Endodermal cell (in vitro differentiated cells): ENCODE data around the gene ANKRD10. TPM values are rescaled to one million over a fixed set of nuclear protein-coding genes. Genes with fewer than 3 reads are reported as not detected.
A peak's percentile ranks its signal among the peaks of the same experiment; 100 is the strongest.

Experiments used
- DNase-seq: peaks from one replicate; pipeline ENCODE4 v3.0.0-alpha.2; 2017
- H3K27ac ChIP-seq: 2 replicates; pipeline ENCODE4 v1.5.1; 2013; ENCODE audit warnings: mild to moderate bottlenecking, low read depth, low read length, moderate library complexity
- H3K27me3 ChIP-seq: 2 replicates; pipeline ENCODE4 v1.6.1; 2013; ENCODE audit warnings: mild to moderate bottlenecking, low read length, moderate library complexity; ENCODE audit not compliant: insufficient read depth, control insufficient read depth, poor library complexity, severe bottlenecking
- H3K36me3 ChIP-seq: 2 replicates; pipeline ENCODE4 v1.7.0; 2013; ENCODE audit warnings: mild to moderate bottlenecking, low read length, moderate library complexity; ENCODE audit not compliant: control insufficient read depth, insufficient read depth
- H3K4me1 ChIP-seq: one replicate; pipeline ENCODE4 v1.7.0; 2013; ENCODE audit warnings: low read length; ENCODE audit not compliant: control insufficient read depth, insufficient read depth
- H3K4me3 ChIP-seq: 2 replicates; pipeline ENCODE4 v1.5.1; 2013; ENCODE audit warnings: mild to moderate bottlenecking, low read length, moderate library complexity
- H3K9ac ChIP-seq: 2 replicates; pipeline ENCODE4 v1.6.1; 2013; ENCODE audit warnings: mild to moderate bottlenecking, low read length, moderate library complexity; ENCODE audit not compliant: poor library complexity, severe bottlenecking; ENCODE audit errors: extremely low read depth
- H3K9me3 ChIP-seq: 2 replicates; pipeline ENCODE4 v1.6.1; 2013; ENCODE audit warnings: mild to moderate bottlenecking, low read length, moderate library complexity; ENCODE audit not compliant: control insufficient read depth
- H3K27ac Mint-ChIP-seq: 2 replicates; pipeline ENCODE4 v1.8.0; 2020; ENCODE audit warnings: mixed read lengths
- H3K27me3 Mint-ChIP-seq: 2 replicates; pipeline ENCODE4 v1.8.0; 2021; ENCODE audit warnings: mild to moderate bottlenecking, mixed read lengths; ENCODE audit not compliant: insufficient read depth
- H3K36me3 Mint-ChIP-seq: 2 replicates; pipeline ENCODE4 v1.8.0; 2020; ENCODE audit warnings: low read depth, mixed read lengths
- H3K4me1 Mint-ChIP-seq: 2 replicates; pipeline ENCODE4 v1.8.0; 2020; ENCODE audit warnings: mixed read lengths
- H3K4me3 Mint-ChIP-seq: 2 replicates; pipeline ENCODE4 v1.8.0; 2020; ENCODE audit warnings: mild to moderate bottlenecking, moderate library complexity, mixed read lengths
- H3K9me3 Mint-ChIP-seq: 2 replicates; pipeline ENCODE4 v1.8.0; 2020; ENCODE audit warnings: mild to moderate bottlenecking, mixed read lengths
- CTCF ChIP-seq: fragments of 200-600 bp; sonication (generic); conservative IDR thresholded peaks from 2 replicates; pipeline ENCODE4 v1.5.0; 2021; ENCODE audit warnings: antibody characterized with exemption, mild to moderate bottlenecking
- WGBS, 2 experiments: methylation state at CpG; one replicate each; pipeline versions ENCODE4 v1.1.5 to v1.1.7; 2013; ENCODE audit warnings: missing lambda C conversion rate in 2 of 2, mixed read lengths in 1 of 2; ENCODE audit not compliant: insufficient coverage in 1 of 2, insufficient read length in 1 of 2; 5-methylcytosine and 5-hydroxymethylcytosine counted together
- total RNA-seq, 2 donors: library from RNA; stranded (reverse); fragmentation: NEBNext Ultra II Directional in 1 of 2; extraction: Animal tissue kit (Norgen Biotek cat#: 25700) in 1 of 2; gene quantifications; 2 replicates in 1 of 2; 3 replicates in 1 of 2; pipeline ENCODE4 v1.2.1, GENCODE V29; 2021

The ANKRD10 gene
- total RNA-seq, 2 donors from 2014 or later, result 148 to 182 TPM

DNA sequence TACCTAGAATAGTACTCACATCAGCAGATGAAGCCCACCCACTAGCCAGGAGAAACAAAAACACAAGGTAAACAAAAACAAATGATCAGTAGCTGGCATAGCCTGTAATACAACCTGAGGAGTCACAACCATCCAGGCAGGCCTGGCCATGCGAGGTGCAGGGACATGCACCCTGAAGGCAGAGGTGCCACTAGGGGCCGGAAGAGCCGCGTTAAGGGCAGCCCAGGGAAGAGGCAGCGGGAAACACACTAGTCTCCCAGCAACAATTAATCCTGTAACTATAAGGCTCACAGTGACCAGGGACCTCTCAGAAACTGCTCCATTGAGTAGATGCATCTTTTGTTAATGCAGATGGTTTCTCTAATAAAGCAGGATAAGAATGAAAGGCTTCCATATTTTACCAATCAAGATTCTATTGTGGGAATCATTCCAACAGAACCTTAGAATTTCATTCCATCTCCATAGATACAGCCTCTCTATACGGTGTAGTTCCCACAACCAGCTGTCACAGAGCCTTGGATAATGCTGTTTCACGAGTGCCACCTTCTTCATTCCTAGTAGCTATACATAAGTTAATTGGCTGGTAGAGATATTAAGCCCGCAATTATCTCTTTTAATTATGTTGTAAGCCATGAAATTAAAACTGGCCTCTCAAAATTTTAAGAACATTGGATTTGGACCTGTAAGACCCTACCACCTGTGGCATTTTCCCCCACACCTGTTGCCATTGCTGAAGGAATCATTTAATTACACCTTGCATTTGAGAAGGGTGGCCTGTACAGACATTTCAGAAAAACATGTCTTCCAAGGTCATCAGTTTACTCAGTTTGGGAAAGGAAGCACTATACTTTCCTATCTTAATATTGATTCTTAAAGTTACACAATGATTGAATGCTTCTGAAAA lies 28.7 kb downstream of the ANKRD10 start:
- Histone ChIP-seq H3K27ac (peak overlapping the region; percentile 69), H3K27me3 (no peaks in the 10 kb centered on the region), H3K9ac (no peak overlapping the region), H3K4me1 (no peaks in the 10 kb centered on the region), H3K4me3 (no peak overlapping the region), H3K9me3 (no peaks in the 10 kb centered on the region), H3K36me3 (peaks cover 13% of the 10 kb centered on the region)
- TF ChIP-seq CTCF, result peak; percentile 66
- WGBS, 2 experiments, result 72 to 86% methylated on average over 1 to 8 of the region's 8 CpGs
- H3K27me3 Mint-ChIP-seq, result no peaks in the 10 kb centered on the region
- H3K9me3 Mint-ChIP-seq, result no peaks in the 10 kb centered on the region
- peak; percentile 82 for DNase-seq
- no peak overlapping the region for H3K4me3 Mint-ChIP-seq
- H3K36me3 Mint-ChIP-seq, result no peaks in the 10 kb centered on the region
- peaks cover 12% of the 10 kb centered on the region for H3K4me1 Mint-ChIP-seq
- peak overlapping the region; percentile 45 for H3K27ac Mint-ChIP-seq

- H3K4me3 ChIP-seq, result no peak overlapping the region
- H3K27ac ChIP-seq, result peak overlapping the region; percentile 69
- no peak for TF ChIP-seq CTCF
- H3K36me3 Mint-ChIP-seq, result no peaks in the 10 kb centered on the region
- no peaks in the 10 kb centered on the region for H3K9me3 Mint-ChIP-seq
- H3K36me3 ChIP-seq, result peaks cover 8% of the 10 kb centered on the region
- H3K27ac Mint-ChIP-seq, result no peak overlapping the region
- H3K4me1 Mint-ChIP-seq, result peaks cover 10% of the 10 kb centered on the region
- H3K9ac ChIP-seq, result no peak overlapping the region
- no peaks in the 10 kb centered on the region for H3K9me3 ChIP-seq
- H3K27me3 ChIP-seq, result no peaks in the 10 kb centered on the region
- H3K4me1 ChIP-seq, result no peaks in the 10 kb centered on the region
- DNase-seq, result no peak
- H3K4me3 Mint-ChIP-seq, result no peak overlapping the region
- 93 to 94% methylated on average over 5 to 10 of the region's 10 CpGs for WGBS, 2 experiments
- no peaks in the 10 kb centered on the region for H3K27me3 Mint-ChIP-seq
These were observed 29.4 kb downstream of the ANKRD10 start for GRCh38 chr13:110885516-110885915.

GRCh38 chr13:110884517-110884916 lies 30.4 kb downstream of the ANKRD10 start:
- 90 to 93% methylated on average over 2 to 3 of the region's 3 CpGs for WGBS, 2 experiments
- H3K4me3 Mint-ChIP-seq, result no peak overlapping the region
- no peaks in the 10 kb centered on the region for H3K36me3 Mint-ChIP-seq
- TF ChIP-seq CTCF, result no peak
- no peaks in the 10 kb centered on the region for H3K9me3 ChIP-seq
- H3K9me3 Mint-ChIP-seq, result no peaks in the 10 kb centered on the region
- DNase-seq, result no peak
- no peak overlapping the region for H3K4me3 ChIP-seq
- H3K27ac ChIP-seq, result no peak overlapping the region
- no peaks in the 10 kb centered on the region for H3K27me3 ChIP-seq
- H3K4me1 Mint-ChIP-seq, result peaks cover 10% of the 10 kb centered on the region
- H3K27me3 Mint-ChIP-seq, result no peaks in the 10 kb centered on the region
- H3K27ac Mint-ChIP-seq, result no peak overlapping the region
- peaks cover 8% of the 10 kb centered on the region for H3K36me3 ChIP-seq
- H3K9ac ChIP-seq, result no peak overlapping the region
- H3K4me1 ChIP-seq, result no peaks in the 10 kb centered on the region
